H1 (cell line): ENCODE data around the gene MMP24OS. TPM values are rescaled to one million over a fixed set of nuclear protein-coding genes. Genes with fewer than 3 reads are reported as not detected.

Experiments used
- CHD7 ChIP-seq: fragments of 300-600 bp; sonication (generic); IDR thresholded peaks from 2 replicates; pipeline ENCODE4 v1.7.1; 2012; ENCODE audit warnings: low read length, moderate library complexity, mild to moderate bottlenecking, inconsistent platforms; ENCODE audit not compliant: insufficient replicate concordance
- SRF ChIP-seq: IDR thresholded peaks from 2 replicates; pipeline ENCODE4 v1.6.1; 2011; ENCODE audit warnings: mild to moderate bottlenecking, low read depth, low read length, moderate library complexity
- polyA plus RNA-seq, 7 experiments: library from polyadenylated mRNA; depleted of rRNA in 3 of 7; stranded (reverse) in 5 of 7; unstranded in 2 of 7; fragments of >200 nt in 5 of 7; fragments of 200-250 nt in 2 of 7; gene quantifications; 1 replicate in 5 of 7; 2 replicates in 1 of 7; 4 replicates in 1 of 7; pipeline versions ENCODE4 v1.2.1 to v1.2.3, GENCODE V29; 2011 to 2013; ENCODE audit warnings: missing spikeins in 2 of 7, mixed read lengths in 2 of 7
- total RNA-seq: library from RNA; stranded (reverse); fragmentation: NEBNext Ultra II Directional; extraction: Animal tissue kit (Norgen Biotek cat#: 25700); gene quantifications from 2 replicates; pipeline ENCODE4 v1.2.1, GENCODE V29; 2021

The MMP24OS gene
- total and polyA plus RNA-seq, 2 of the 8 experiments (the other 6 are each of a cell fraction or from before 2014, with no cell fraction given) = 19.0 to 21.3 TPM

GRCh38 chr20:35271073-35271882 is 6.6 kb downstream of the MMP24OS start (continued):
- no peak for TF ChIP-seq CHD7
- TF ChIP-seq SRF = no peak
- TF ChIP-seq, all 59 proteins: peak for 0
